K562 (cell line): ENCODE measurements around the gene NLRX1. TPM values are rescaled to one million over a fixed set of nuclear protein-coding genes. Genes with fewer than 3 reads are reported as not detected.

Experiments used
- ATF7 ChIP-seq: fragments of 450-650 bp; IDR thresholded peaks from 2 replicates; pipeline ENCODE4 v1.7.1; 2014; ENCODE audit warnings: mild to moderate bottlenecking, moderate library complexity
- HCFC1 ChIP-seq: IDR thresholded peaks from 2 replicates; pipeline ENCODE4 v1.6.1; 2012; ENCODE audit warnings: low read depth, low read length, improper control_type of control experiment
- JUND ChIP-seq, 2 experiments: IDR thresholded peaks; 2 replicates in 1 of 2; 3 replicates in 1 of 2; pipeline ENCODE4 v1.6.1; 2011; ENCODE audit warnings: borderline replicate concordance in 2 of 2, low read depth in 2 of 2, low read length in 2 of 2, improper control_type of control experiment in 1 of 2, missing biosample characterization in 1 of 2, missing genetic modification characterization in 1 of 2, missing genetic modification reagents in 1 of 2
- KAT8 ChIP-seq: fragments of 450-650 bp; IDR thresholded peaks from 2 replicates; pipeline ENCODE4 v1.6.1; 2016; ENCODE audit warnings: low read depth, mild to moderate bottlenecking
- MAFK ChIP-seq: IDR thresholded peaks from 2 replicates; pipeline ENCODE4 v1.6.1; 2011; ENCODE audit warnings: low read length, improper control_type of control experiment
- TARDBP ChIP-seq: fragments of 450-650 bp; IDR thresholded peaks from 2 replicates; pipeline ENCODE4 v1.6.1; 2016
- ZNF354B ChIP-seq: fragments of 250-450 bp; sonication (Bioruptor Pico); IDR thresholded peaks from 2 replicates; pipeline ENCODE4 v1.4.0; 2020
- polyA plus RNA-seq, 8 experiments: library from polyadenylated mRNA; depleted of rRNA in 4 of 8; stranded (reverse) in 5 of 8; unstranded in 3 of 8; fragments of >200 nt; fragmentation: Nextera tagmentation in 2 of 8; fragmentation: Illumina TruSeq in 1 of 8; extraction: Ambion mirVana in 2 of 8; extraction: Trizol in 1 of 8; gene quantifications; 2 replicates each; pipeline versions ENCODE4 v1.2.1 to v1.2.3, GENCODE V29; 2011 to 2014; ENCODE audit warnings: inconsistent platforms in 1 of 8, missing spikeins in 1 of 8
- total RNA-seq, 7 experiments: library from RNA; depleted of rRNA in 6 of 7; stranded (reverse); fragments of >200 nt in 6 of 7; fragmentation: Illumina TruSeq in 2 of 7; extraction: Trizol in 2 of 7; gene quantifications; 2 replicates each; pipeline versions ENCODE4 v1.2.1 to v1.2.3, GENCODE V29; 2011 to 2021; ENCODE audit warnings: low replicate concordance in 1 of 7
- TF ChIP-seq, protein P1 (sequence below), 2 experiments: fragments of 450-650 bp in 1 of 2; sonication (generic) in 1 of 2; formaldehyde crosslinking in 1 of 2; IDR thresholded peaks; 2 replicates each; pipeline versions ENCODE4 v1.7.1 to v1.9.0; 2016 to 2022; ENCODE audit warnings: inconsistent platforms in 1 of 2, mild to moderate bottlenecking in 1 of 2, missing genetic modification reagents in 1 of 2
- TF ChIP-seq, protein P2 (sequence below): fragments of 250-450 bp; sonication (Bioruptor Pico); IDR thresholded peaks from 2 replicates; pipeline ENCODE4 v1.8.0; 2022; ENCODE audit warnings: moderate library complexity, mild to moderate bottlenecking, inconsistent platforms
- TF ChIP-seq, protein P3 (sequence below): fragments of 250-450 bp; sonication (Bioruptor Pico); IDR thresholded peaks from 2 replicates; pipeline ENCODE4 v1.4.0; 2020

The NLRX1 gene
- total and polyA plus RNA-seq, 9 of the 15 experiments (the other 6 are each of a cell fraction or from before 2014, with no cell fraction given), result 0.04 to 2.3 (median 0.69) TPM

DNA sequence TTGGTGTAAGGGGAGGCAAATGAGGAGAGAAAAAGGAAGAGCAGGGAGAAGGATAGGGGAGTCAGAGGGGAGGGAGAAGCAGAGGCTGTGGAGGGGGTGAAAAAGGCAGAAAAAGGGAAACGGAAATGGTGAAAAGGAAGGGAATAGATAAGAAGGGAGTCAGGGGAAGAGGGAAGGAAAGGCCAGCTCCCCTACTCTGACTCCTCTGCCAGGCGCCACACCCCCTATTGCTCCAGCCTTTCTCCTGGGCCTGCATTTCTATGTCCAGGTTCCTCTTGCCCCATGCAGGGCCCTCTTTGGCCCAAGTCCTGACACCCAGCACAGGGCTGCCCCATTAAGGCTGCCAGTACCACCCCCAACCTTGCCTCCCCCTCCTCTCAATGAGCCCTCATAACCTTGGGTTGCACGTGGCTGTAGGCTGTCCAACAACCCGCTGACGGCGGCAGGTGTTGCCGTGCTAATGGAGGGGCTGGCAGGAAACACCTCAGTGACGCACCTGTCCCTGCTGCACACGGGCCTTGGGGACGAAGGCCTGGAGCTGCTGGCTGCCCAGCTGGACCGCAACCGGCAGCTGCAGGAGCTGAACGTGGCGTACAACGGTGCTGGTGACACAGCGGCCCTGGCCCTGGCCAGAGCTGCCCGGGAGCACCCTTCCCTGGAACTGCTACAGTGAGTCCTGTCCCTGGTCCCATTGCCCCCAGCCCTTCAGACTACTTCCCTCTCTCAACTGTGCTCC lies 13.3 kb downstream of the NLRX1 start (continued):
- TF ChIP-seq, protein P1, sequence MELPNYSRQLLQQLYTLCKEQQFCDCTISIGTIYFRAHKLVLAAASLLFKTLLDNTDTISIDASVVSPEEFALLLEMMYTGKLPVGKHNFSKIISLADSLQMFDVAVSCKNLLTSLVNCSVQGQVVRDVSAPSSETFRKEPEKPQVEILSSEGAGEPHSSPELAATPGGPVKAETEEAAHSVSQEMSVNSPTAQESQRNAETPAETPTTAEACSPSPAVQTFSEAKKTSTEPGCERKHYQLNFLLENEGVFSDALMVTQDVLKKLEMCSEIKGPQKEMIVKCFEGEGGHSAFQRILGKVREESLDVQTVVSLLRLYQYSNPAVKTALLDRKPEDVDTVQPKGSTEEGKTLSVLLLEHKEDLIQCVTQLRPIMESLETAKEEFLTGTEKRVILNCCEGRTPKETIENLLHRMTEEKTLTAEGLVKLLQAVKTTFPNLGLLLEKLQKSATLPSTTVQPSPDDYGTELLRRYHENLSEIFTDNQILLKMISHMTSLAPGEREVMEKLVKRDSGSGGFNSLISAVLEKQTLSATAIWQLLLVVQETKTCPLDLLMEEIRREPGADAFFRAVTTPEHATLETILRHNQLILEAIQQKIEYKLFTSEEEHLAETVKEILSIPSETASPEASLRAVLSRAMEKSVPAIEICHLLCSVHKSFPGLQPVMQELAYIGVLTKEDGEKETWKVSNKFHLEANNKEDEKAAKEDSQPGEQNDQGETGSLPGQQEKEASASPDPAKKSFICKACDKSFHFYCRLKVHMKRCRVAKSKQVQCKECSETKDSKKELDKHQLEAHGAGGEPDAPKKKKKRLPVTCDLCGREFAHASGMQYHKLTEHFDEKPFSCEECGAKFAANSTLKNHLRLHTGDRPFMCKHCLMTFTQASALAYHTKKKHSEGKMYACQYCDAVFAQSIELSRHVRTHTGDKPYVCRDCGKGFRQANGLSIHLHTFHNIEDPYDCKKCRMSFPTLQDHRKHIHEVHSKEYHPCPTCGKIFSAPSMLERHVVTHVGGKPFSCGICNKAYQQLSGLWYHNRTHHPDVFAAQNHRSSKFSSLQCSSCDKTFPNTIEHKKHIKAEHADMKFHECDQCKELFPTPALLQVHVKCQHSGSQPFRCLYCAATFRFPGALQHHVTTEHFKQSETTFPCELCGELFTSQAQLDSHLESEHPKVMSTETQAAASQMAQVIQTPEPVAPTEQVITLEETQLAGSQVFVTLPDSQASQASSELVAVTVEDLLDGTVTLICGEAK (IDR thresholded peaks at IDR 0.05), result peak; percentile 83
- TF ChIP-seq, protein P1 (CRISPR knock-in tag; IDR thresholded peaks at IDR 0.05), result no peak
- TF ChIP-seq, protein P2, sequence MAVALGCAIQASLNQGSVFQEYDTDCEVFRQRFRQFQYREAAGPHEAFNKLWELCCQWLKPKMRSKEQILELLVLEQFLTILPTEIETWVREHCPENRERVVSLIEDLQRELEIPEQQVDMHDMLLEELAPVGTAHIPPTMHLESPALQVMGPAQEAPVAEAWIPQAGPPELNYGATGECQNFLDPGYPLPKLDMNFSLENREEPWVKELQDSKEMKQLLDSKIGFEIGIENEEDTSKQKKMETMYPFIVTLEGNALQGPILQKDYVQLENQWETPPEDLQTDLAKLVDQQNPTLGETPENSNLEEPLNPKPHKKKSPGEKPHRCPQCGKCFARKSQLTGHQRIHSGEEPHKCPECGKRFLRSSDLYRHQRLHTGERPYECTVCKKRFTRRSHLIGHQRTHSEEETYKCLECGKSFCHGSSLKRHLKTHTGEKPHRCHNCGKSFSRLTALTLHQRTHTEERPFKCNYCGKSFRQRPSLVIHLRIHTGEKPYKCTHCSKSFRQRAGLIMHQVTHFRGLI (CRISPR knock-in tag), result no peak
- TF ChIP-seq ZNF354B (CRISPR knock-in tag), result no peak
- no peak for TF ChIP-seq HCFC1
- no peak for TF ChIP-seq MAFK
- TF ChIP-seq, protein P3, sequence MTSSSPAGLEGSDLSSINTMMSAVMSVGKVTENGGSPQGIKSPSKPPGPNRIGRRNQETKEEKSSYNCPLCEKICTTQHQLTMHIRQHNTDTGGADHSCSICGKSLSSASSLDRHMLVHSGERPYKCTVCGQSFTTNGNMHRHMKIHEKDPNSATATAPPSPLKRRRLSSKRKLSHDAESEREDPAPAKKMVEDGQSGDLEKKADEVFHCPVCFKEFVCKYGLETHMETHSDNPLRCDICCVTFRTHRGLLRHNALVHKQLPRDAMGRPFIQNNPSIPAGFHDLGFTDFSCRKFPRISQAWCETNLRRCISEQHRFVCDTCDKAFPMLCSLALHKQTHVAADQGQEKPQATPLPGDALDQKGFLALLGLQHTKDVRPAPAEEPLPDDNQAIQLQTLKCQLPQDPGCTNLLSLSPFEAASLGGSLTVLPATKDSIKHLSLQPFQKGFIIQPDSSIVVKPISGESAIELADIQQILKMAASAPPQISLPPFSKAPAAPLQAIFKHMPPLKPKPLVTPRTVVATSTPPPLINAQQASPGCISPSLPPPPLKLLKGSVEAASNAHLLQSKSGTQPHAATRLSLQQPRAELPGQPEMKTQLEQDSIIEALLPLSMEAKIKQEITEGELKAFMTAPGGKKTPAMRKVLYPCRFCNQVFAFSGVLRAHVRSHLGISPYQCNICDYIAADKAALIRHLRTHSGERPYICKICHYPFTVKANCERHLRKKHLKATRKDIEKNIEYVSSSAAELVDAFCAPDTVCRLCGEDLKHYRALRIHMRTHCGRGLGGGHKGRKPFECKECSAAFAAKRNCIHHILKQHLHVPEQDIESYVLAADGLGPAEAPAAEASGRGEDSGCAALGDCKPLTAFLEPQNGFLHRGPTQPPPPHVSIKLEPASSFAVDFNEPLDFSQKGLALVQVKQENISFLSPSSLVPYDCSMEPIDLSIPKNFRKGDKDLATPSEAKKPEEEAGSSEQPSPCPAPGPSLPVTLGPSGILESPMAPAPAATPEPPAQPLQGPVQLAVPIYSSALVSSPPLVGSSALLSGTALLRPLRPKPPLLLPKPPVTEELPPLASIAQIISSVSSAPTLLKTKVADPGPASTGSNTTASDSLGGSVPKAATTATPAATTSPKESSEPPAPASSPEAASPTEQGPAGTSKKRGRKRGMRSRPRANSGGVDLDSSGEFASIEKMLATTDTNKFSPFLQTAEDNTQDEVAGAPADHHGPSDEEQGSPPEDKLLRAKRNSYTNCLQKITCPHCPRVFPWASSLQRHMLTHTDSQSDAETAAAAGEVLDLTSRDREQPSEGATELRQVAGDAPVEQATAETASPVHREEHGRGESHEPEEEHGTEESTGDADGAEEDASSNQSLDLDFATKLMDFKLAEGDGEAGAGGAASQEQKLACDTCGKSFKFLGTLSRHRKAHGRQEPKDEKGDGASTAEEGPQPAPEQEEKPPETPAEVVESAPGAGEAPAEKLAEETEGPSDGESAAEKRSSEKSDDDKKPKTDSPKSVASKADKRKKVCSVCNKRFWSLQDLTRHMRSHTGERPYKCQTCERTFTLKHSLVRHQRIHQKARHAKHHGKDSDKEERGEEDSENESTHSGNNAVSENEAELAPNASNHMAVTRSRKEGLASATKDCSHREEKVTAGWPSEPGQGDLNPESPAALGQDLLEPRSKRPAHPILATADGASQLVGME (CRISPR knock-in tag), result no peak
- TF ChIP-seq ATF7, result 0 out of 2 replicates have a peak, but pooled peaks have one; percentile 13
- no peak for TF ChIP-seq JUND (IDR thresholded peaks at IDR 0.05; ENCODE audit: borderline replicate concordance, low read depth, low read length)
- no peak for TF ChIP-seq JUND (tag; IDR thresholded peaks at IDR 0.05; ENCODE audit: borderline replicate concordance, low read depth, low read length)
- no peak for TF ChIP-seq KAT8
- no peak for TF ChIP-seq TARDBP
